Gastrocnemius medialis (tissue), 4 donors: ENCODE results near the gene CCDC30.

Experiments
- CTCF ChIP-seq, 5 experiments: fragments of 450-650 bp in 3 of 5; fragments of 200-600 bp in 2 of 5; sonication (generic) in 2 of 5; IDR thresholded peaks in 4 of 5; conservative IDR thresholded peaks in 1 of 5; 1 replicate in 4 of 5; 2 replicates in 1 of 5; pipeline ENCODE4 v1.5.1; 2016 to 2019; ENCODE audit warnings: antibody characterized with exemption in 5 of 5, mild to moderate bottlenecking in 3 of 5, moderate library complexity in 3 of 5
- POLR2A ChIP-seq, 2 donors: fragments of 450-650 bp; IDR thresholded peaks; one replicate each; pipeline ENCODE4 v1.6.1; 2017; ENCODE audit warnings: antibody characterized with exemption in 2 of 2, mild to moderate bottlenecking in 2 of 2, moderate library complexity in 2 of 2

GRCh38 chr1:42480921-42481320 is 17.8 kb downstream of the CCDC30 start:
- TF ChIP-seq CTCF (IDR thresholded peaks at IDR 0.05 in 4 of 5, conservative IDR thresholded peaks at IDR 0.05 in 1 of 5) (no peak), POLR2A (IDR thresholded peaks at IDR 0.05) (no peak)
